Aorta (tissue), 5 donors: ENCODE results near the gene CYTH3. TPM values are rescaled to one million over a fixed set of nuclear protein-coding genes. Genes with fewer than 3 reads are reported as not detected.

Experiments
- ATAC-seq: fragments of 200-7000 bp; cut with Tn5 transposase; one replicate; pipeline ENCODE4 v1.9.1; 2022; ENCODE audit warnings: moderate library complexity; ENCODE audit not compliant: low FRiP score
- DNase-seq, 2 donors: peaks; one replicate each; pipeline ENCODE4 v3.0.0-alpha.2; 2020
- H3K27ac ChIP-seq, 2 donors: one replicate each; pipeline ENCODE4 v1.5.1; 2013; ENCODE audit warnings: low read length in 2 of 2, mild to moderate bottlenecking in 2 of 2, moderate library complexity in 2 of 2, control low read depth in 1 of 2, inconsistent platforms in 1 of 2, low read depth in 1 of 2
- H3K27me3 ChIP-seq, 2 donors: one replicate each; pipeline ENCODE4 v1.6.1; 2013; ENCODE audit warnings: control low read depth in 1 of 2, low read length in 1 of 2, mild to moderate bottlenecking in 1 of 2, moderate library complexity in 1 of 2; ENCODE audit not compliant: insufficient read depth in 2 of 2, control insufficient read depth in 1 of 2
- H3K36me3 ChIP-seq, 2 donors: one replicate each; pipeline ENCODE4 v1.6.1; 2013; ENCODE audit warnings: control low read depth in 1 of 2, low read length in 1 of 2, mild to moderate bottlenecking in 1 of 2; ENCODE audit not compliant: insufficient read depth in 2 of 2, control insufficient read depth in 1 of 2
- H3K4me1 ChIP-seq, 2 donors: one replicate each; pipeline ENCODE4 v1.6.1; 2013; ENCODE audit warnings: low read length in 2 of 2, control low read depth in 1 of 2, mild to moderate bottlenecking in 1 of 2, moderate library complexity in 1 of 2; ENCODE audit not compliant: insufficient read depth in 2 of 2, control insufficient read depth in 1 of 2
- H3K4me3 ChIP-seq, 2 donors: one replicate each; pipeline ENCODE4 v1.5.1; 2013; ENCODE audit warnings: low read length in 2 of 2, control low read depth in 1 of 2, mild to moderate bottlenecking in 1 of 2
- H3K9me3 ChIP-seq: one replicate; pipeline ENCODE4 v1.6.1; 2013; ENCODE audit warnings: mild to moderate bottlenecking, low read length; ENCODE audit not compliant: control insufficient read depth
- WGBS, 2 donors: extraction: QIAGEN DNeasy Blood & Tissue Kit; methylation state at CpG; one replicate each; pipeline ENCODE4 v1.1.7; 2013; 5-methylcytosine and 5-hydroxymethylcytosine counted together
- intact Hi-C, 2 donors: fragments of 100-400 bp; cut with DNase I; formaldehyde crosslinking; loops; one replicate each; pipeline versions ENCODE4 v1.14.2 to v1.15.0; 2022
- polyA plus RNA-seq, 2 donors: library from polyadenylated mRNA; stranded (reverse); fragments of 200-250 nt; gene quantifications; one replicate each; pipeline ENCODE4 v1.2.3, GENCODE V29; 2013
- total RNA-seq, 2 donors: library from RNA; stranded (reverse); fragmentation: NEBNext Ultra II Directional; extraction: Animal tissue kit (Norgen Biotek cat#: 25700); gene quantifications; one replicate each; pipeline ENCODE4 v1.2.1, GENCODE V29; 2021
- donor health status: healthy with polysubstance abuse.
- donor health status: Bipolar disorder and iron deficiency.
- donor health status: DM: no; HTN: no; CAD: no.
- donor health status: DM: no; HTN: no; CAD: no.
- donor health status: DM: yes; HTN: yes; CAD: no.

CYTH3 gene
- total and polyA plus RNA-seq, 4 donors = 20.2 to 63.7 (median 49.0) TPM

- intact Hi-C loops = no loop called here
- no peak for ATAC-seq
- no peaks in the 10 kb centered on the region for H3K27me3 ChIP-seq
- no peaks in the 10 kb centered on the region for H3K36me3 ChIP-seq
- DNase-seq = no peak
- 84 to 87% methylated on average over 10 of the region's 10 CpGs for WGBS, 2 donors
- no peak overlapping the region for H3K4me3 ChIP-seq
- no peaks in the 10 kb centered on the region for H3K4me1 ChIP-seq
- H3K27ac ChIP-seq = no peak overlapping the region
- no peaks in the 10 kb centered on the region for H3K9me3 ChIP-seq
Measured at GRCh38 chr7:6130007-6130587, 142.3 kb downstream of the CYTH3 start.

DNA sequence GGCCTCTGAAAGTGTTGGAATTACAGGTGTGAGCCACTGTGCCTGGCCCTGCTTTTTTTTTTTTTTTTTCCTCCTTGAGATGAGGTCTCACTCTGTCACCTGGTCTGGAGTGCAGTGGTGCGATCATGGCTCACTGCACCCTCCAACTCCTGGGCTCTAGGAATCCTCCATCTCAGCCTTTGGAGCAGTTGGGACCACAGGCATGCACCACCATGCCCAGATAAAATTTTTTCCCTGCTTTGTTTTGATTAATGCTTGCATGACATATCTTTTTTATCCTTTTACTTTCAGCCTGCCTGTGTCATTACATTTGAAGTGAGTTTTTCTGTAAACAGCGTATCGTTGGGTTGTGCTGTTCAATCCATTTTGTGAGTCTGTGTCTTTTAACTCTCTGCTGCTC is 144.2 kb downstream of the CYTH3 start:
- no peaks in the 10 kb centered on the region for H3K9me3 ChIP-seq
- no peaks in the 10 kb centered on the region for H3K4me1 ChIP-seq
- H3K27ac ChIP-seq = no peak overlapping the region
- no peaks in the 10 kb centered on the region for H3K27me3 ChIP-seq
- DNase-seq = no peak
- no peak overlapping the region for H3K4me3 ChIP-seq
- intact Hi-C loops = no loop called here
- WGBS, 2 donors = 92 to 95% methylated on average over 3 of the region's 3 CpGs
- no peaks in the 10 kb centered on the region for H3K36me3 ChIP-seq
- ATAC-seq = no peak

- no peaks in the 10 kb centered on the region for H3K9me3 ChIP-seq
- H3K27ac ChIP-seq = no peak overlapping the region
- DNase-seq (no peak), ATAC-seq (no peak)
- intact Hi-C loops = no loop called here
- H3K27me3 ChIP-seq = no peaks in the 10 kb centered on the region
- H3K36me3 ChIP-seq = no peaks in the 10 kb centered on the region
- H3K4me3 ChIP-seq = no peak overlapping the region
- H3K4me1 ChIP-seq = no peaks in the 10 kb centered on the region
- WGBS, 2 donors = 25 to 29% methylated on average over 1 of the region's 1 CpG
Measured at GRCh38 chr7:6127110-6127490, 145.3 kb downstream of the CYTH3 start.

DNA sequence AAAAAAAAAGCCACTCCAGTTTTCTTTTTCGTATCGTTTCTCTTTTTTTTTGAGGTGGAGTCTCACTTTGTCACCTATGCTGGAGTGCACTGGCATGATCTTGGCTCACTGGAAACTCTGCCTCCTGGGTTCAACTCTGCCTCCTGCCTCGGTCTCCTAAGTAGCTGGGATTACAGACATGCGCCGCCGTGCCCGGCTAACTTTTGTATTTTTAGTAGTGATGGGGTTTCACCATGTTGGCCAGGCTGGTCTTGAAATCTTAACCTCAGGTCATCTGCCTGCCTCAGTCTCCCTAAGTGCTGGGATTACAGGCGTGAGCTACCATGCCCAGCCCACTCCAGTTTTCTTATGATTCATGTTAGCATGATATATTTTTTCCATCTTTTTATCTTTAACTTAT is 148.6 kb downstream of the CYTH3 start:
- H3K36me3 ChIP-seq = peaks cover 0 to 5% of the 10 kb centered on the region in 2 donors

DNA sequence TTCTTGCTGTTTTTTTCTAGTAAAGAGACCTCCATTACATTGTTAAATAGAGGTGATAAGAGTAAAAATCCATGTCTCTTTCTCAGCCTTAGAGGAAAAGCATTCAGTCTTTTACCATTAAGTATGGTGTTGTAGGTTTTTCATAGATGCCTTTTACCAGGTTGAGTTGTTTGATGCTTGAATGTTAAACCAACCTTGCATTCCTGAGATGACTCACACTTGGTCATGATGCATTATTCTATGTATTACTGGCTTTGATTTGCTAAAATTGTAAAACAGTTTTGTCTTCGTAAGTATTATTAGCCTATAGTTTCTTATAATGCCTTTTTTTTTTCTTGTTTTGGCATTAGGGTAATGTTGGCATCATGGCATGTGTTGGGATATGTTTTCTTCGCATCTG is 151.3 kb downstream of the CYTH3 start:
- intact Hi-C loops = no loop called here
- Histone ChIP-seq H3K27ac (no peak overlapping the region), H3K9me3 (peaks cover 2% of the 10 kb centered on the region), H3K27me3 (no peaks in the 10 kb centered on the region), H3K4me1 (no peaks in the 10 kb centered on the region), H3K4me3 (no peak overlapping the region), H3K36me3 (peaks cover 4 to 7% of the 10 kb centered on the region in 2 donors)
- no peak for ATAC-seq
- WGBS, 2 donors = 49 to 73% methylated on average over 2 of the region's 2 CpGs
- no peak for DNase-seq

More for the DNA sequence above, 148.6 kb downstream of the CYTH3 start:
- peaks cover 2% of the 10 kb centered on the region for H3K9me3 ChIP-seq
- H3K4me3 ChIP-seq = no peak overlapping the region
- no peak for DNase-seq
- H3K4me1 ChIP-seq = no peaks in the 10 kb centered on the region
- WGBS, 2 donors = 97% methylated on average over 8 of the region's 8 CpGs
- intact Hi-C loops = no loop called here
- ATAC-seq = no peak
- H3K27me3 ChIP-seq = no peaks in the 10 kb centered on the region
- H3K27ac ChIP-seq = no peak overlapping the region

DNA sequence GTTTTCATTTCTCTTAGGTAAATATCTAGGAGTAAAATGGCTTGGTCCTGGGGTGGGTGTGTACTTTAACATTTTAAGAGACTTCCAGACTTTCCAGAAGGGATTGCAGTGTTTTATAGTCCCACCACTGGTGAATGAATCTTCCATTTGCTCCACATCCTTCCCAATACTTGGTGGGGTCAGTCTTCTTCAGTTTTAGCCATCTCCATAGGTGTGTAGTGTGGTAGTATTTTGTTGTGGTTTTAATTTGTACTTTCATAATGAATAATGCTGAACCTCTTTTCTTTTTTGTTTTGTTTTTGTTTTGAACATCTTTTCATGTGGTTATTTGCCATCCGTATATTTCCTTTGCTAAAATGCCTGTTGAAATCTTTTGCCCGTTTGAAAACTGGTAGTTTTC is 154.9 kb downstream of the CYTH3 start:
- intact Hi-C loops = no loop called here
- peaks cover 2% of the 10 kb centered on the region for H3K9me3 ChIP-seq
- H3K27ac ChIP-seq = no peak overlapping the region
- WGBS, 2 donors = 80 to 83% methylated on average over 2 of the region's 2 CpGs
- no peak overlapping the region for H3K4me3 ChIP-seq
- ATAC-seq (no peak), DNase-seq (no peak)
- no peaks in the 10 kb centered on the region for H3K27me3 ChIP-seq
- no peaks in the 10 kb centered on the region for H3K4me1 ChIP-seq
- H3K36me3 ChIP-seq = peaks cover 4 to 14% of the 10 kb centered on the region in 2 donors

DNA sequence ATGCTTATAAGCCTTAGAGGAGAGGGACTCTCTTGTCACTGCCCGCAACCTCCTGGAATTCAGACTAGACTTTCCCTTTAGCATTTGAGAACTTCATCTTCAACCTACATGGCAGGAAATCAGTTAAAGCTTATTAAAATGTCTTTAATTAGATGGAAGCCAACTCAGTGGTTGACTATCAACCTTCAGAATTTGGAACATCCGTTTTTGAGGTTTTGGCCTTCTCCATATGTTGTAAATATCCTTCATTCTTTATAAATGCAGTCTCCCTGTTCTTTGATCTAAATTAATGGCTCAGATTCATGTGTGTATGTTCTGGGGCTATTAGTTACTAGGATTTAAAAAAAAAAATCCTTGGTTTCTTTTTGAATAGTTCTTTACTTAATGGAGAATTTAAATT is 156.2 kb downstream of the CYTH3 start:
- H3K4me3 ChIP-seq = no peak overlapping the region
- 94 to 95% methylated on average over 2 of the region's 2 CpGs for WGBS, 2 donors
- H3K27me3 ChIP-seq = no peaks in the 10 kb centered on the region
- no peak for DNase-seq
- H3K27ac ChIP-seq = no peak overlapping the region
- peaks cover 5 to 10% of the 10 kb centered on the region in 2 donors for H3K36me3 ChIP-seq
- H3K9me3 ChIP-seq = no peaks in the 10 kb centered on the region
- intact Hi-C loops = no loop called here
- H3K4me1 ChIP-seq = no peaks in the 10 kb centered on the region
- ATAC-seq = no peak

Other genes with a start within 250 kb of the CYTH3 start
- gene ANKRD61, start 241.2 kb downstream of the CYTH3 start, total RNA-seq = not detected
- not detected for gene ANKRD61, start 241.2 kb downstream of the CYTH3 start, polyA plus RNA-seq
- 10 to 100 TPM; 42.9 to 63.4 TPM for gene EIF2AK1, start 213.4 kb downstream of the CYTH3 start, total RNA-seq
- gene EIF2AK1, start 213.4 kb downstream of the CYTH3 start, polyA plus RNA-seq = 10 to 100 TPM; 22.8 to 23.0 TPM
- 10 to 100 TPM; 11.3 to 12.6 TPM for gene USP42, start 167.7 kb downstream of the CYTH3 start, total RNA-seq
- gene USP42, start 167.7 kb downstream of the CYTH3 start, polyA plus RNA-seq = 1 to 10 TPM; 2.4 to 4.6 TPM
- 10 to 100 TPM; 12.0 to 12.1 TPM for gene FAM220A, start 76.3 kb upstream of the CYTH3 start, total RNA-seq
- 10 to 100 TPM; 10.8 to 14.0 TPM for gene FAM220A, start 76.3 kb upstream of the CYTH3 start, polyA plus RNA-seq
- gene RAC1, start 101.9 kb upstream of the CYTH3 start, total RNA-seq = 100 to 1,000 TPM; 216 to 217 TPM
- 100 to 1,000 TPM; 234 to 235 TPM for gene RAC1, start 101.9 kb upstream of the CYTH3 start, polyA plus RNA-seq
- 10 to 100 TPM; 15.5 to 19.7 TPM for gene DAGLB, start 175.3 kb upstream of the CYTH3 start, total RNA-seq
- 10 to 100 TPM in 1 of 2 donors, 1 to 10 TPM in 1; 3.6 to 18.0 TPM for gene DAGLB, start 175.3 kb upstream of the CYTH3 start, polyA plus RNA-seq
- 100 to 1,000 TPM; 137 to 138 TPM for gene KDELR2, start 211.5 kb upstream of the CYTH3 start, total RNA-seq
- gene KDELR2, start 211.5 kb upstream of the CYTH3 start, polyA plus RNA-seq = 100 to 1,000 TPM; 100 to 131 TPM